Measurements from ENCODE around the gene DOCK3.

Gene DOCK3

GRCh38 chr3:51338632-51339031, 663.9 kb downstream of the DOCK3 start:
- no peak for TF ChIP-seq CTCF (IDR thresholded peaks at IDR 0.05; ENCODE audit: extremely low read depth, missing control alignments)
- no peak for DNase-seq (ENCODE audit: low spot score)

- DNase-seq (ENCODE audit: low spot score): no peak
- no peak for TF ChIP-seq CTCF (IDR thresholded peaks at IDR 0.05; ENCODE audit: extremely low read depth, missing control alignments)
Observed at GRCh38 chr3:51340013-51340829, 665.5 kb downstream of the DOCK3 start.

- DNase-seq (ENCODE audit: low spot score): no peak
- no peak for TF ChIP-seq CTCF (IDR thresholded peaks at IDR 0.05; ENCODE audit: extremely low read depth, missing control alignments)
Observed at GRCh38 chr3:51340989-51341636, 666.4 kb downstream of the DOCK3 start.

- DNase-seq (ENCODE audit: low spot score): no peak
- TF ChIP-seq CTCF (IDR thresholded peaks at IDR 0.05; ENCODE audit: extremely low read depth, missing control alignments): no peak
Observed at GRCh38 chr3:51343918-51344687, 669.4 kb downstream of the DOCK3 start.

- no peak for DNase-seq (ENCODE audit: low spot score)
- TF ChIP-seq CTCF (IDR thresholded peaks at IDR 0.05; ENCODE audit: extremely low read depth, missing control alignments): no peak
Observed at GRCh38 chr3:51350751-51351150, 676.0 kb downstream of the DOCK3 start.

GRCh38 chr3:51353131-51353530, 678.4 kb downstream of the DOCK3 start:
- TF ChIP-seq CTCF (IDR thresholded peaks at IDR 0.05; ENCODE audit: extremely low read depth, missing control alignments): no peak
- no peak for DNase-seq (ENCODE audit: low spot score)

GRCh38 chr3:51353691-51354090, 679.0 kb downstream of the DOCK3 start:
- no peak for DNase-seq (ENCODE audit: low spot score)
- no peak for TF ChIP-seq CTCF (IDR thresholded peaks at IDR 0.05; ENCODE audit: extremely low read depth, missing control alignments)

All from GM20000 (cell line).